Left lung (tissue), 10 donors: ENCODE data around the gene SYCP2L. TPM values are rescaled to one million over a fixed set of nuclear protein-coding genes. Genes with fewer than 3 reads are reported as not detected.

Experiments used
- ATAC-seq: fragments of 200-7000 bp; cut with Tn5 transposase; one replicate; pipeline ENCODE4 v1.9.1; 2020; ENCODE audit warnings: moderate library complexity
- DNase-seq, 4 donors: peaks; one replicate each; pipeline ENCODE4 v3.0.0-alpha.2; 2013 to 2020
- H3K27ac ChIP-seq, 2 donors: fragments of 200-600 bp; sonication (generic) in 1 of 2; one replicate each; pipeline versions ENCODE4 v1.5.0 to v1.8.0; 2020 to 2021
- H3K27me3 ChIP-seq, 2 donors: fragments of 200-600 bp; sonication (generic) in 1 of 2; one replicate each; pipeline versions ENCODE4 v1.5.0 to v1.8.0; 2020 to 2021
- H3K36me3 ChIP-seq, 2 donors: fragments of 200-600 bp; sonication (generic) in 1 of 2; one replicate each; pipeline versions ENCODE4 v1.5.0 to v1.8.0; 2020 to 2021
- H3K4me1 ChIP-seq, 2 donors: fragments of 200-600 bp; one replicate each; pipeline ENCODE4 v1.8.0; 2021
- H3K4me3 ChIP-seq, 2 donors: fragments of 200-600 bp; sonication (generic) in 1 of 2; one replicate each; pipeline versions ENCODE4 v1.5.0 to v1.8.0; 2020 to 2021; ENCODE audit warnings: mild to moderate bottlenecking in 1 of 2
- H3K9me3 ChIP-seq, 2 donors: fragments of 200-600 bp; sonication (generic) in 1 of 2; one replicate each; pipeline versions ENCODE4 v1.5.0 to v1.8.0; 2020 to 2021
- CTCF ChIP-seq, 2 donors: fragments of 200-600 bp; sonication (generic) in 1 of 2; IDR thresholded peaks; one replicate each; pipeline versions ENCODE4 v1.5.0 to v1.8.0; 2021; ENCODE audit warnings: antibody characterized with exemption in 2 of 2
- intact Hi-C, 2 donors: fragments of 100-400 bp; cut with DNase I; formaldehyde crosslinking; loops; one replicate each; pipeline versions ENCODE4 v1.11.2 to v1.14.2; 2022
- polyA plus RNA-seq, 6 donors: library from polyadenylated mRNA; unstranded; fragments of 120-200 nt; gene quantifications; one replicate each; pipeline ENCODE4 v1.2.1, GENCODE V29; 2013; ENCODE audit not compliant: insufficient read length in 6 of 6
- total RNA-seq, 2 donors: library from RNA; stranded (reverse); fragmentation: NEBNext Ultra II Directional; extraction: Animal tissue kit (Norgen Biotek cat#: 25700); gene quantifications; one replicate each; pipeline ENCODE4 v1.2.1, GENCODE V29; 2021
- donor health status: DM: no; HTN: yes; CAD: no.
- donor health status: DM: no; HTN: no; CAD: no.

SYCP2L gene
- total and polyA plus RNA-seq, 8 donors, result 0.41 to 5.8 (median 4.4) TPM

- Histone ChIP-seq H3K9me3 (no peaks in the 10 kb centered on the region), H3K27me3 (no peaks in the 10 kb centered on the region), H3K36me3 (no peaks in the 10 kb centered on the region), H3K27ac (no peak overlapping the region), H3K4me1 (no peaks in the 10 kb centered on the region), H3K4me3 (no peak overlapping the region)
- intact Hi-C loops, result no loop called here
- ATAC-seq, result no peak
- TF ChIP-seq CTCF (IDR thresholded peaks at IDR 0.05), result no peak
- no peak for DNase-seq
Observed at GRCh38 chr6:10867952-10868351, 18.9 kb upstream of the SYCP2L start.

DNA sequence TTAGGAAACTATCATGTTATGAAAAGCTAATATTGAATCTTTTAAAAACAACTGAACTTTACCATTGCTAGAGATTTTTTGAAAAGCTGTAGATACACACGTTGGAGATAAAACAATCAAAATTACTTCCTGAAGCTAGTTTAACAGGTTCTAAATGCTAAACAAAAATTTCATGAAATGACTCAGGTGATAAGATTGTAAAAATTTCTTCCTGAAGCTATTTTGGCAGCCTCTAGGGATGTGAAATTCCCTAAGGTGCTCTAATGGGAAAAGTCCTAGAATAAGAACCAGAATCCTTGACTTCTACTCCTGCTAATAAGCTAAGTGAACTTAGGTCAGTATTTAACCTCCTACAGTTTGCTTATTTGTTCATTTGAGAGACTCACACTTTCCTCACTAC, 13.5 kb upstream of the SYCP2L start:
- intact Hi-C loops, result no loop called here
- no peak for TF ChIP-seq CTCF (IDR thresholded peaks at IDR 0.05)
- H3K27me3 ChIP-seq, result no peaks in the 10 kb centered on the region
- no peak overlapping the region for H3K4me3 ChIP-seq
- H3K27ac ChIP-seq, result no peak overlapping the region
- no peaks in the 10 kb centered on the region for H3K9me3 ChIP-seq
- no peak for DNase-seq
- H3K4me1 ChIP-seq, result no peaks in the 10 kb centered on the region
- ATAC-seq, result no peak
- no peaks in the 10 kb centered on the region for H3K36me3 ChIP-seq

DNA sequence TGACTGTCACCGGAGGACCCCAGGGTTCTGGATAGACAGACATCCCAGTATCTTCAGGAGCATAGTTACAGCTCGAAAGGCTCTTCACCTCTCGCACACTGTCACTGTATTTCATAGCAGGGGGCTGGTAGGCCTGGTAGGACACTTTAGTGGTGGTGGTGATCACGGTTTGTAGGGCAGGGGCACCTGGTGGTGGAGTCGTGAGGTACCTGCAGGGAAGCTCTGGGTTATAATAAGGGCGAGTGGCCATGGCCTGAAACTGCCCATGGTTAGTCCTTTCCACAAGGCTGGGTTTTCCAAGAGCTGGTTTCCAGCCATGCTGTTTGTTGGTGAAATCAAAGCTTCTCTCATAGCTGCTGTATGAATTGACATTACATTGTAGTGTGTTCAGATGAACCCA, 12.6 kb upstream of the SYCP2L start:
- Histone ChIP-seq H3K4me1 (no peaks in the 10 kb centered on the region), H3K27ac (no peak overlapping the region)

DNA sequence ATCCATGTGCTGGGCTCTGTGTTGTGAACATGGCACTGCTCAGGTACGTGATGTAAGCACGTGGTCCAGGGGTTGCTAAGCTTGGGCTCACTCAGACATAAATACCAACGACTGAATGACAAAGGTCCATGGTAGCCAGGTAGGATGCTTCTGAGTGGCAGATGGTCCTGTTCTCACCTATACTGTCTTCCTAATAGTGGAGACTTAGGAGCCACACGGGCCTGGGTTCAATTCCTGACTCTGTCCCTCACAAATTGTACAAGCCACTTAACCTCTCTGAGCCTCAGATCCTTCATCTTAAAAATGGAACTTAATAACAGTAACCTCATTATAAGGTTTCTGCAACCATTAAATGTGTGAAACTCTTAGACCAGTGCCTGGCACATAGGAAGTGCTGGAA, 11.8 kb upstream of the SYCP2L start:
- intact Hi-C loops, result no loop called here
- Histone ChIP-seq H3K9me3 (no peaks in the 10 kb centered on the region), H3K4me3 (no peak overlapping the region), H3K36me3 (no peaks in the 10 kb centered on the region), H3K27ac (no peak overlapping the region), H3K4me1 (no peaks in the 10 kb centered on the region), H3K27me3 (peaks cover 0 to 6% of the 10 kb centered on the region in 2 donors)
- ATAC-seq (no peak), DNase-seq (no peak)
- no peak for TF ChIP-seq CTCF (IDR thresholded peaks at IDR 0.05)

More for the DNA sequence above, 12.6 kb upstream of the SYCP2L start:
- Histone ChIP-seq H3K36me3 (no peaks in the 10 kb centered on the region), H3K4me3 (no peak overlapping the region), H3K27me3 (no peaks in the 10 kb centered on the region), H3K9me3 (no peaks in the 10 kb centered on the region)
- no peak for TF ChIP-seq CTCF (IDR thresholded peaks at IDR 0.05)
- DNase-seq (no peak), ATAC-seq (no peak)
- intact Hi-C loops, result no loop called here

GRCh38 chr6:10877012-10877411, 9.8 kb upstream of the SYCP2L start:
- H3K9me3 ChIP-seq, result no peaks in the 10 kb centered on the region
- TF ChIP-seq CTCF (IDR thresholded peaks at IDR 0.05), result no peak
- H3K36me3 ChIP-seq, result no peaks in the 10 kb centered on the region
- intact Hi-C loops, result no loop called here
- H3K4me1 ChIP-seq, result no peaks in the 10 kb centered on the region
- DNase-seq, result no peak
- ATAC-seq, result no peak
- H3K4me3 ChIP-seq, result no peak overlapping the region
- no peak overlapping the region for H3K27ac ChIP-seq
- H3K27me3 ChIP-seq, result peaks cover 17 to 26% of the 10 kb centered on the region in 2 donors
